Muscle layer of colon (tissue), 2 donors: ENCODE measurements around the gene OSER1.

Experiments
- H3K27ac ChIP-seq: one replicate; pipeline ENCODE4 v1.7.0; 2013; ENCODE audit warnings: low read depth, mild to moderate bottlenecking, low read length, moderate library complexity
- H3K27me3 ChIP-seq, 2 donors: one replicate each; pipeline ENCODE4 v1.7.0; 2013; ENCODE audit warnings: low read length in 2 of 2, mild to moderate bottlenecking in 2 of 2; ENCODE audit not compliant: insufficient read depth in 2 of 2, control insufficient read depth in 1 of 2
- H3K36me3 ChIP-seq: one replicate; pipeline ENCODE4 v1.7.0; 2013; ENCODE audit warnings: mild to moderate bottlenecking, low read length; ENCODE audit not compliant: insufficient read depth
- H3K4me1 ChIP-seq: one replicate; pipeline ENCODE4 v1.7.0; 2013; ENCODE audit warnings: mild to moderate bottlenecking, low read length; ENCODE audit not compliant: insufficient read depth
- H3K4me3 ChIP-seq, 2 donors: one replicate each; pipeline ENCODE4 v1.7.0; 2013; ENCODE audit warnings: low read length in 2 of 2, low read depth in 1 of 2, mild to moderate bottlenecking in 1 of 2, moderate library complexity in 1 of 2
- H3K9ac ChIP-seq: one replicate; pipeline ENCODE4 v1.7.0; 2013; ENCODE audit warnings: low read length
- H3K9me3 ChIP-seq: one replicate; pipeline ENCODE4 v1.7.0; 2013; ENCODE audit warnings: mild to moderate bottlenecking, low read length
- donor health status: abdominal sarcoma.
- donor health status: Adenocarcinoma of cecum.

The OSER1 gene

GRCh38 chr20:44171775-44172571, 38.6 kb downstream of the OSER1 start:
- Histone ChIP-seq H3K4me1 (peaks cover 65% of the 10 kb centered on the region), H3K27ac (peak overlapping the region; percentile 70), H3K4me3 (no peak overlapping the region)

GRCh38 chr20:44170816-44171410, 39.7 kb downstream of the OSER1 start:
- no peak overlapping the region for H3K4me3 ChIP-seq
- peaks cover 9% of the 10 kb centered on the region for H3K36me3 ChIP-seq
- H3K9ac ChIP-seq = no peak overlapping the region
- H3K27ac ChIP-seq = peak overlapping the region; percentile 57
- H3K9me3 ChIP-seq = no peaks in the 10 kb centered on the region
- peaks cover 65% of the 10 kb centered on the region for H3K4me1 ChIP-seq
- H3K27me3 ChIP-seq = no peaks in the 10 kb centered on the region

More at GRCh38 chr20:44171775-44172571, 38.6 kb downstream of the OSER1 start:
- Histone ChIP-seq H3K36me3 (peaks cover 15% of the 10 kb centered on the region), H3K9ac (no peak overlapping the region), H3K27me3 (no peaks in the 10 kb centered on the region), H3K9me3 (no peaks in the 10 kb centered on the region)

GRCh38 chr20:44167736-44168135, 42.8 kb downstream of the OSER1 start:
- H3K4me1 ChIP-seq = peaks cover 62% of the 10 kb centered on the region
- H3K4me3 ChIP-seq = peak overlapping the region in 1 of 2 donors; percentile 0
- H3K27me3 ChIP-seq = no peaks in the 10 kb centered on the region
- no peaks in the 10 kb centered on the region for H3K9me3 ChIP-seq
- no peak overlapping the region for H3K9ac ChIP-seq
- peaks cover 7% of the 10 kb centered on the region for H3K36me3 ChIP-seq
- H3K27ac ChIP-seq = peak overlapping the region; percentile 86

- Histone ChIP-seq H3K27ac (peak overlapping the region; percentile 86), H3K36me3 (peaks cover 7% of the 10 kb centered on the region), H3K4me3 (no peak overlapping the region), H3K27me3 (no peaks in the 10 kb centered on the region), H3K4me1 (peaks cover 50% of the 10 kb centered on the region), H3K9ac (peak overlapping the region; percentile 4), H3K9me3 (no peaks in the 10 kb centered on the region)
Measured at GRCh38 chr20:44166477-44166876, 44.1 kb downstream of the OSER1 start.

GRCh38 chr20:44166008-44166407, 44.6 kb downstream of the OSER1 start:
- Histone ChIP-seq H3K9ac (no peak overlapping the region), H3K27ac (peak overlapping the region; percentile 86), H3K9me3 (no peaks in the 10 kb centered on the region), H3K4me1 (peaks cover 46% of the 10 kb centered on the region), H3K27me3 (no peaks in the 10 kb centered on the region), H3K36me3 (peaks cover 7% of the 10 kb centered on the region), H3K4me3 (no peak overlapping the region)

GRCh38 chr20:44160133-44160532, 50.4 kb downstream of the OSER1 start:
- Histone ChIP-seq H3K27me3 (no peaks in the 10 kb centered on the region), H3K36me3 (peaks cover 17% of the 10 kb centered on the region), H3K4me1 (peaks cover 16% of the 10 kb centered on the region), H3K4me3 (no peak overlapping the region), H3K27ac (no peak overlapping the region), H3K9ac (no peak overlapping the region), H3K9me3 (no peaks in the 10 kb centered on the region)

- peaks cover 21% of the 10 kb centered on the region for H3K4me1 ChIP-seq
- H3K4me3 ChIP-seq = no peak overlapping the region
- peaks cover 17% of the 10 kb centered on the region for H3K36me3 ChIP-seq
- H3K27me3 ChIP-seq = no peaks in the 10 kb centered on the region
- H3K27ac ChIP-seq = peak overlapping the region; percentile 23
- H3K9ac ChIP-seq = no peak overlapping the region
- H3K9me3 ChIP-seq = no peaks in the 10 kb centered on the region
Measured at GRCh38 chr20:44159711-44160110, 50.9 kb downstream of the OSER1 start.

GRCh38 chr20:44159125-44159524, 51.4 kb downstream of the OSER1 start:
- Histone ChIP-seq H3K9me3 (no peaks in the 10 kb centered on the region), H3K4me1 (peaks cover 25% of the 10 kb centered on the region), H3K27me3 (no peaks in the 10 kb centered on the region), H3K9ac (no peak overlapping the region), H3K27ac (no peak overlapping the region), H3K36me3 (peaks cover 17% of the 10 kb centered on the region), H3K4me3 (no peak overlapping the region)

- H3K4me1 ChIP-seq = peaks cover 46% of the 10 kb centered on the region
Measured at GRCh38 chr20:44157061-44157460, 53.5 kb downstream of the OSER1 start.

GRCh38 chr20:44154521-44155001, 56.0 kb downstream of the OSER1 start:
- Histone ChIP-seq H3K27ac (peak overlapping the region; percentile 87), H3K4me3 (no peak overlapping the region), H3K9ac (no peak overlapping the region), H3K36me3 (peaks cover 27% of the 10 kb centered on the region), H3K27me3 (no peaks in the 10 kb centered on the region), H3K9me3 (no peaks in the 10 kb centered on the region), H3K4me1 (peaks cover 58% of the 10 kb centered on the region)

More at GRCh38 chr20:44157061-44157460, 53.5 kb downstream of the OSER1 start:
- Histone ChIP-seq H3K27me3 (no peaks in the 10 kb centered on the region), H3K4me3 (no peak overlapping the region), H3K9ac (no peak overlapping the region), H3K27ac (peak overlapping the region; percentile 60), H3K9me3 (no peaks in the 10 kb centered on the region), H3K36me3 (peaks cover 27% of the 10 kb centered on the region)

GRCh38 chr20:44153636-44154043, 56.9 kb downstream of the OSER1 start:
- Histone ChIP-seq H3K27me3 (no peaks in the 10 kb centered on the region), H3K9me3 (no peaks in the 10 kb centered on the region), H3K9ac (peak overlapping the region; percentile 55), H3K36me3 (peaks cover 24% of the 10 kb centered on the region), H3K4me1 (peaks cover 64% of the 10 kb centered on the region), H3K27ac (peak overlapping the region; percentile 87), H3K4me3 (no peak overlapping the region)
